ENCODE measurements around the gene ZNF524. TPM values are rescaled to one million over a fixed set of nuclear protein-coding genes. Genes with fewer than 3 reads are reported as not detected.

ZNF524 gene
- total RNA-seq (2011; cell fraction: chromatin; rRNA removed; ENCODE audit: low replicate concordance): 3.2 and 12.0 TPM in 2 replicates
- total RNA-seq (2011; cell fraction: nucleolus; rRNA removed): 12.4 and 13.0 TPM in 2 replicates
- 7.3 and 7.5 TPM in 2 replicates for total RNA-seq (2011; cell fraction: nucleoplasm; rRNA removed)
- total RNA-seq (2014; rRNA removed) (14.7 and 23.6 TPM in 2 replicates), total RNA-seq (2014; rRNA removed; fragmentation: Illumina TruSeq; extraction: Trizol) (0.55 and 1.2 TPM in 2 replicates), total RNA-seq (2015; rRNA removed; fragmentation: Illumina TruSeq; extraction: Trizol) (5.6 and 6.4 TPM in 2 replicates), total RNA-seq (2021) (15.6 and 16.7 TPM in 2 replicates), polyA plus RNA-seq (2011; rRNA removed) (2.9 and 3.7 TPM in 2 replicates), polyA plus RNA-seq (2014; fragmentation: Illumina TruSeq; extraction: Trizol) (1.4 and 5.4 TPM in 2 replicates), polyA plus RNA-seq (2014; fragmentation: Nextera tagmentation; extraction: Ambion mirVana) (under 1 TPM; 0.08 to 0.10 TPM), polyA plus RNA-seq (2014; rRNA removed) (13.1 and 14.4 TPM in 2 replicates), polyA minus RNA-seq (2011; rRNA and poly(A)+ RNA removed) (0.30 and 0.67 TPM in 2 replicates), Bru-seq, nascent RNA (percentile 63 among the genes with signal in this experiment), BruChase-seq, experiment 1, labeled RNA remaining after a 2-hour chase (percentile 65 among the genes with signal in this experiment), BruChase-seq, experiment 2, labeled RNA remaining after a 6-hour chase (percentile 64 among the genes with signal in this experiment)
- polyA plus RNA-seq (2011; cell fraction: cytosol; rRNA removed): 6.8 and 21.8 TPM in 2 replicates
- 9.0 and 14.1 TPM in 2 replicates for polyA plus RNA-seq (2011; cell fraction: nucleus; rRNA removed)
- 7.6 and 20.4 TPM in 2 replicates for polyA plus RNA-seq (2012)
- 5.1 and 7.1 TPM in 2 replicates for polyA minus RNA-seq (2011; cell fraction: cytosol; rRNA and poly(A)+ RNA removed)
- 5.9 and 6.3 TPM in 2 replicates for polyA minus RNA-seq (2011; cell fraction: nucleus; rRNA and poly(A)+ RNA removed)
- long read RNA-seq, experiment 1, transcript ZNF524-203 (1 exons, 1,260 nt): minor isoform, 9 of 23 reads
- long read RNA-seq, experiment 1, transcript ZNF524-201 (2 exons, 1,102 nt): major isoform, 13 of 23 reads
- long read RNA-seq, experiment 1, partial matches to known transcripts: 0 of 23 reads
- long read RNA-seq, experiment 1, other reads (novel, unspliced or antisense): 1 of 23 reads
- long read RNA-seq, experiment 2, transcript ZNF524-203 (1 exons, 1,260 nt): minor isoform, 7 of 21 reads
- long read RNA-seq, experiment 2, transcript ZNF524-201 (2 exons, 1,102 nt): major isoform, 13 of 21 reads
- long read RNA-seq, experiment 2, partial matches to known transcripts: 0 of 21 reads
- long read RNA-seq, experiment 2, other reads (novel, unspliced or antisense): 0 of 21 reads
- long read RNA-seq, experiment 3, partial matches to known transcripts: 0 of 4 reads
- long read RNA-seq, experiment 3, other reads (novel, unspliced or antisense): 0 of 4 reads

GRCh38 chr19:55599842-55600661, at the start of gene ZNF524:
Gene ZNF524, plus strand, starts transcription at chr19:55600288. Its CDS starts 1,825 bp downstream, at chr19:55602113.
- H3K9ac ChIP-seq (ENCODE audit: insufficient read depth in 1 of 2, low read depth in 2 of 2, low read length in 2 of 2): peak within 1 kb of the TSS; percentile 96 to 99
- no TSS peak for BruUV-seq (replicated peaks)
- in situ Hi-C loops (cut with MboI): no loop called here
- TF ChIP-seq NFXL1 (CRISPR knock-in tag; IDR thresholded peaks at IDR 0.05) (0 out of 2 replicates have a peak, but pooled peaks have one; percentile 28), MAX (CRISPR knock-in tag; IDR thresholded peaks at IDR 0.05) (no peak; the same call in none of the 2 replicates), NBN (IDR thresholded peaks at IDR 0.05; ENCODE audit: low read depth) (no peak), ZNF23 (CRISPR knock-in tag; IDR thresholded peaks at IDR 0.05) (no peak), EZH2 (IDR thresholded peaks at IDR 0.05; ENCODE audit: borderline replicate concordance, low read depth, low read length) (no peak), MED1 (CRISPR knock-in tag; IDR thresholded peaks at IDR 0.05; ENCODE audit: borderline replicate concordance) (no peak), HOMEZ (CRISPR knock-in tag; IDR thresholded peaks at IDR 0.05) (no peak), TBL1XR1 (IDR thresholded peaks at IDR 0.05; ENCODE audit: low read length in 2 of 2) (no peak), WHSC1 (IDR thresholded peaks at IDR 0.05; ENCODE audit: low read length) (no peak), ZNF197 (CRISPR knock-in tag; IDR thresholded peaks at IDR 0.05; ENCODE audit: low read depth) (peak; percentile 97), E2F6 (IDR thresholded peaks at IDR 0.05; ENCODE audit: borderline replicate concordance in 1 of 2, extremely low read depth in 1 of 2, insufficient read depth in 1 of 2, insufficient read length in 1 of 2, low read depth in 1 of 2, low read length in 1 of 2, poor library complexity in 1 of 2, severe bottlenecking in 1 of 2) (peak in 1 of 2 experiments; percentile 86), POLR2H (tag; IDR thresholded peaks at IDR 0.05; ENCODE audit: low read depth) (no peak)

More at GRCh38 chr19:55599842-55600661, at the start of gene ZNF524:
- Histone ChIP-seq H3K36me3 (ENCODE audit: control insufficient read depth, insufficient read depth, low read length) (peaks cover 19% of the 10 kb centered on the region; the same call in 2 of the 3 replicates), H3K9me3 (replicated peaks; ENCODE audit: control insufficient read depth, insufficient read depth, low read depth, low read length) (peaks cover 2% of the 10 kb centered on the region; the same call in 1 of the 2 replicates), H3K27me3 (ENCODE audit: control insufficient read depth in 2 of 2, insufficient read depth in 2 of 2, low read length in 2 of 2) (no peaks in the 10 kb centered on the region), H3K4me2 (ENCODE audit: insufficient read depth, low read length) (peak within 1 kb of the TSS; percentile 99), H4K20me1 (replicated peaks; ENCODE audit: control insufficient read depth, insufficient read depth, low read length) (no peaks in the 10 kb centered on the region), H3K4me3 (peak within 1 kb of the TSS; percentile 60), H3K4me1 (replicated peaks in 1 of 2; ENCODE audit: control insufficient read depth in 2 of 2, insufficient read depth in 2 of 2, low read length in 2 of 2) (peaks cover 24 to 38% of the 10 kb centered on the region in 2 experiments; a peak in 4 of 5 replicates), H3K79me2 (ENCODE audit: control insufficient read depth, insufficient read depth, low read length) (peaks cover 18% of the 10 kb centered on the region), H3K27ac (ENCODE audit: extremely low read depth, low read depth, low read length) (peak within 1 kb of the TSS; percentile 100), H2AFZ (ENCODE audit: low read depth, low read length) (peak within 1 kb of the TSS; percentile 100), H3K9me1 (ENCODE audit: control insufficient read depth, insufficient read depth, low read length) (no peaks in the 10 kb centered on the region)
- ATAC-seq (peak; percentile 71), DNase-seq (ENCODE audit: extremely low read depth in 1 of 4, low spot score in 3 of 4) (peak; percentile 82 to 90 (median 88)), FAIRE-seq (no peak)
- intact Hi-C loops (cut with micrococcal nuclease): no loop called here
- 1% methylated on average over 21 of the region's 97 CpGs for WGBS (ENCODE audit: insufficient coverage, low coverage, missing lambda C conversion rate)
- CTCF ChIA-PET (ENCODE audit: low intra/inter-chr PET ratio): no interaction called here
- POLR2A ChIA-PET: interaction anchor here (0.6 to 3.4 kb wide), 11 partner anchors 11 to 515 kb away, joined by 3 to 22 read pairs (median 4); partner anchors contain the start of gene U2AF2
